AG04450 (cell line): ENCODE measurements around the gene CHPF. TPM values are rescaled to one million over a fixed set of nuclear protein-coding genes. Genes with fewer than 3 reads are reported as not detected.
A peak's percentile ranks its signal among the peaks of the same experiment; 100 is the strongest.

ENCODE experiments used
- CTCF ChIA-PET: fragments of 300-600, 350-600 bp; formaldehyde crosslinking; extraction: SDS; loops from one replicate; lab custom pipeline; 2022; ENCODE audit warnings: antibody characterized with exemption, inconsistent platforms; lab: Charles Lee
- POLR2A ChIA-PET: fragments of 350-600 bp; formaldehyde crosslinking; extraction: SDS; loops from one replicate; lab custom pipeline; 2021; ENCODE audit warnings: antibody characterized with exemption, inconsistent platforms; lab: Yijun Ruan, JAX
- DNase-seq: peaks from one replicate; pipeline ENCODE4 v3.0.0-alpha.2; 2011; ENCODE audit warnings: low read depth, low spot score
- H3K27ac ChIP-seq: one replicate; pipeline ENCODE4 v1.5.1; 2012; ENCODE audit warnings: low read depth, low read length, control low read depth
- H3K27me3 ChIP-seq: one replicate; pipeline ENCODE4 v1.6.0; 2012; ENCODE audit warnings: low read length; ENCODE audit not compliant: control insufficient read depth, insufficient read depth
- H3K4me3 ChIP-seq: 2 replicates; pipeline ENCODE4 v1.5.1; 2011; ENCODE audit warnings: mild to moderate bottlenecking, low read depth, low read length, control low read depth
- H3K9me3 ChIP-seq: 2 replicates; pipeline ENCODE4 v1.5.1; 2012; ENCODE audit warnings: low read length; ENCODE audit not compliant: control insufficient read depth, insufficient read depth
- CTCF ChIP-seq: IDR thresholded peaks from 2 replicates; pipeline ENCODE4 v1.5.1; 2011; ENCODE audit warnings: low read depth, low read length, control low read depth, inconsistent platforms
- polyA plus RNA-seq: library from polyadenylated mRNA; depleted of rRNA; stranded (reverse); fragments of >200 nt; gene quantifications from 2 replicates; pipeline ENCODE4 v1.2.3, GENCODE V29; 2011

CHPF gene
- polyA plus RNA-seq, 1 experiment = 24.4 TPM

- no peak for TF ChIP-seq CTCF
- DNase-seq = peak; percentile 46
- peak overlapping the region; percentile 76 for H3K4me3 ChIP-seq
- ChIA-PET CTCF (interaction anchor here (0.8 to 6.1 kb wide), 8 partner anchors 11 to 94 kb away, joined by 3 to 168 read pairs (median 10); no protein-coding TSS in a partner anchor), POLR2A (interaction anchor here (0.6 to 2.9 kb wide), 13 partner anchors 9 to 128 kb away, joined by 3 to 18 read pairs (median 4); no protein-coding TSS in a partner anchor)
- peaks cover 3% of the 10 kb centered on the region for H3K27me3 ChIP-seq
- peak overlapping the region; percentile 86 for H3K27ac ChIP-seq
- no peaks in the 10 kb centered on the region; the same call in 1 of the 2 replicates for H3K9me3 ChIP-seq
Measured at GRCh38 chr2:219497495-219498279, 45.9 kb downstream of the CHPF start.

DNA sequence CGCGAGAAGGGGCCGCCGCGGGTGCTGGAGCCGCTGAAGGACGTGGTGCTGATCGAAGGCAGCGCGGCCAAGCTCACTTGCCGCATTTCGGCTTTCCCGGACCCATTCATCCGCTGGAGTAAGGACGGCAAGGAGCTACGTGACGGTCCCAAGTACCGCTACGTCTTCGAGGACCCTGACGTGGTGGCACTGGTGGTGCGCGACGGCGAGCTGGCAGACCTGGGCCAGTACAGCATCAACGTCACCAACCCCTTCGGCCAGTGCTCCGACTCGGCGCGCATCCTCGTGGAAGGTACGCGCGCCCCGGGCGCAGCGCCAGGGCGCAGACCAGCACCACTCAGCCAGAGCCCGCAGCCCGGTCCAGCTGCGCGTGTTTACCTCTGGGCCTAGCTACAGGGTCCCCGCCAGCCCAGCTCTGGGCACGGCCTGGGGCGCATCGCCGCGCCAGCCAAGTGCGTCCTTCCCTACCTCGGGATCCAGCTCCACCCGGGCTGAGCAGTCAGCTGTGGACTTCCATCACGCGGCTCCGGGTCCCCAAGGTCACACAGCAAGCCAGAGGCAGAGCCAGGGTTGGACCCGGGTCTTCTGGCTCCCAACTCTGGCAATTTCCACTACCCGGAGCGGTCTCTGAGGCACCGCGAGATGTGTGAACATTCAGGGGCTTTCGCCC lies 46.6 kb downstream of the CHPF start:
- Histone ChIP-seq H3K9me3 (no peaks in the 10 kb centered on the region; the same call in 1 of the 2 replicates), H3K4me3 (peak overlapping the region; percentile 76), H3K27me3 (peaks cover 3% of the 10 kb centered on the region), H3K27ac (no peak overlapping the region)
- DNase-seq = no peak
- POLR2A ChIA-PET = interaction anchor here (0.9 to 2.9 kb wide), 5 partner anchors 13 to 108 kb away, joined by 3 to 18 read pairs (median 3); no protein-coding TSS in a partner anchor
- no peak for TF ChIP-seq CTCF
- CTCF ChIA-PET = interaction anchor here (1.0 to 6.1 kb wide), 8 partner anchors 11 to 93 kb away, joined by 3 to 168 read pairs (median 28); no protein-coding TSS in a partner anchor

DNA sequence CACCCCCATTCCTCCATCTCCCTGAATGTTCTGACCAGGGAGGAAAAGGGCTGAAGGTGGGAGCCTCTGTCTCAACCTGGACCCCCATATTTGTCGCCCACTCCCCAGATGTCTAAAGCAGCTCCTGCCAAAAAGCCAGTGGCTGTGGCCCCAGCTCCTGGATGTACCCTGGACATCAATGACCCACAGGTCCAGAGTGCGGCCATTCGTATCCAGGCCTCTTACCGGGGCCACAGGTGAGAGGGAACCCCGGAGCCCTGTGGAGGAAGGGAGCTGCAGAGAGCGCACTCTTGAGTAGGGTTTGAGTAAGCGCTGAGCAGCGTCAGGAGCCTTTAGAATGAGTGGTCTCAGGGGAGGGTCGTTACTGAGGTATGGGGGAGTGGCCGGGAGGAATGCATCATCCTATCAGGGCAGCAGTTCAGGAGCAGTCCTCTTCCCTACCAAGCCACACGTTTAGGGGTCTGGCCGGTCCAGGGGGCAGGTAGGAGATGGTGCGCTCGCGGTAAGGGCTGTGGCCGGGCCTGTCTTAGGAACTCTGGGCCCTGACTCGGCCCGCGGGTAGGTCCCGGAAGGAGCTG lies 47.3 kb downstream of the CHPF start:
- ChIA-PET POLR2A (interaction anchor here (0.7 to 2.9 kb wide), 6 partner anchors 13 to 108 kb away, joined by 3 to 18 read pairs (median 4); no protein-coding TSS in a partner anchor), CTCF (interaction anchor here (0.7 to 6.1 kb wide), 22 partner anchors 10 to 193 kb away, joined by 3 to 168 read pairs (median 11); no protein-coding TSS in a partner anchor)
- no peak for TF ChIP-seq CTCF
- Histone ChIP-seq H3K4me3 (no peak overlapping the region), H3K9me3 (no peaks in the 10 kb centered on the region; the same call in 1 of the 2 replicates), H3K27me3 (peaks cover 3% of the 10 kb centered on the region), H3K27ac (no peak overlapping the region)
- no peak for DNase-seq

GRCh38 chr2:219495531-219496122 lies 48.0 kb downstream of the CHPF start:
- CTCF ChIA-PET = interaction anchor here (0.6 to 6.1 kb wide), 36 partner anchors 10 to 194 kb away, joined by 3 to 168 read pairs (median 4); partner anchors contain the start of gene TMEM198
- POLR2A ChIA-PET = interaction anchor here (0.6 to 1.4 kb wide), 6 partner anchors 13 to 78 kb away, joined by 3 to 5 read pairs (median 4); no protein-coding TSS in a partner anchor
- Histone ChIP-seq H3K27ac (no peak overlapping the region), H3K4me3 (no peak overlapping the region), H3K27me3 (peaks cover 3% of the 10 kb centered on the region), H3K9me3 (no peaks in the 10 kb centered on the region; the same call in 1 of the 2 replicates)
- peak; percentile 47 for DNase-seq
- peak; percentile 78 for TF ChIP-seq CTCF
